Measurements from ENCODE around the gene UGT2A1. TPM values are rescaled to one million over a fixed set of nuclear protein-coding genes. Genes with fewer than 3 reads are reported as not detected.

UGT2A1 gene
- total RNA-seq, 1 donor from 2014 or later, result not detected

DNA sequence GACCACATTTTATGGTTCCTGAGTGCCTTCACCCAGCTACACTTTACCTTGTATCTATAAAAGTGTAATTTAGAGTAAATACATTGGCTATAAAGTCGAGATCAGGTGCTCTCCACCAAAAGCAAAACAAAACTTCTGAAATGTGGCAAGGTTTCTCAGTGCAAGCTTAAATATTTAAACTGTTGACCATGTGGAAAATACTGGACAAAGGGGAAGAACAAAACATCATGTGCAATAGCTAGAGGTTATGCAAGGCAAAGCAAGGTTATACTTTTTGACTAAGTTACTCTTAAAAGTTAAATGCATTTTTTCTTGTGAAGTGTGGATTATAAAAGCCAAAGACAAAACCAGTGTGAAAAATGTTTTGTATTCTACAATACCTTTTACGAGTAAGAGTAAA is 69.5 kb downstream of the UGT2A1 start:
- Histone ChIP-seq H3K4me3 (ENCODE audit: low read depth, low read length) (no peak overlapping the region), H3K36me3 (ENCODE audit: control insufficient read depth, insufficient read depth, low read length) (no peaks in the 10 kb centered on the region), H3K27me3 (ENCODE audit: control insufficient read depth, insufficient read depth, low read length) (no peaks in the 10 kb centered on the region)
- DNase-seq (ENCODE audit: low read depth) (no peak), FAIRE-seq (no peak)
- TF ChIP-seq, protein P1, sequence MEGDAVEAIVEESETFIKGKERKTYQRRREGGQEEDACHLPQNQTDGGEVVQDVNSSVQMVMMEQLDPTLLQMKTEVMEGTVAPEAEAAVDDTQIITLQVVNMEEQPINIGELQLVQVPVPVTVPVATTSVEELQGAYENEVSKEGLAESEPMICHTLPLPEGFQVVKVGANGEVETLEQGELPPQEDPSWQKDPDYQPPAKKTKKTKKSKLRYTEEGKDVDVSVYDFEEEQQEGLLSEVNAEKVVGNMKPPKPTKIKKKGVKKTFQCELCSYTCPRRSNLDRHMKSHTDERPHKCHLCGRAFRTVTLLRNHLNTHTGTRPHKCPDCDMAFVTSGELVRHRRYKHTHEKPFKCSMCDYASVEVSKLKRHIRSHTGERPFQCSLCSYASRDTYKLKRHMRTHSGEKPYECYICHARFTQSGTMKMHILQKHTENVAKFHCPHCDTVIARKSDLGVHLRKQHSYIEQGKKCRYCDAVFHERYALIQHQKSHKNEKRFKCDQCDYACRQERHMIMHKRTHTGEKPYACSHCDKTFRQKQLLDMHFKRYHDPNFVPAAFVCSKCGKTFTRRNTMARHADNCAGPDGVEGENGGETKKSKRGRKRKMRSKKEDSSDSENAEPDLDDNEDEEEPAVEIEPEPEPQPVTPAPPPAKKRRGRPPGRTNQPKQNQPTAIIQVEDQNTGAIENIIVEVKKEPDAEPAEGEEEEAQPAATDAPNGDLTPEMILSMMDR (IDR thresholded peaks at IDR 0.05; ENCODE audit: insufficient read depth, low read length, severe bottlenecking), result no peak

DNA sequence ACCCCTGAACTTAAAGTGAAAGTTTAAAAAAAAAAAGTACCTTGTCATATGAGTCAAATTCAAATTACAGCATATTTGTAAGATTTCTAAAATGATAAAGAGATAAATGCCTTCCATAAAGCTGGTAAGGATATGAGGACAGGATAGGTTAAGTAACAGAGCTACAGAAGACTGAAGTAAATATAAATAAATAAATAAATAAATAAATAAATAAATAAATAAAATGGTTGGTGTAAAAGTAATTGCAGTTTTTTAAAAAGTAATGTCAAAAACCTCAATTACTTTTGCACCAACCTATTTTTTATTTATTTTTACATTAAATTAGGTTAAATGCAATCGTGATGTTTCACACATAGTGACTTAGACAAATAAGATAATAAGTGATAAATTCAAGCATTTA is 75.8 kb downstream of the UGT2A1 start:
- FAIRE-seq, result no peak
- no peaks in the 10 kb centered on the region for H3K36me3 ChIP-seq (ENCODE audit: control insufficient read depth, insufficient read depth, low read length)
- TF ChIP-seq, protein P1 (IDR thresholded peaks at IDR 0.05; ENCODE audit: insufficient read depth, low read length, severe bottlenecking), result no peak
- no peak for DNase-seq (ENCODE audit: low read depth)
- no peaks in the 10 kb centered on the region for H3K27me3 ChIP-seq (ENCODE audit: control insufficient read depth, insufficient read depth, low read length)
- H3K4me3 ChIP-seq (ENCODE audit: low read depth, low read length), result no peak overlapping the region

DNA sequence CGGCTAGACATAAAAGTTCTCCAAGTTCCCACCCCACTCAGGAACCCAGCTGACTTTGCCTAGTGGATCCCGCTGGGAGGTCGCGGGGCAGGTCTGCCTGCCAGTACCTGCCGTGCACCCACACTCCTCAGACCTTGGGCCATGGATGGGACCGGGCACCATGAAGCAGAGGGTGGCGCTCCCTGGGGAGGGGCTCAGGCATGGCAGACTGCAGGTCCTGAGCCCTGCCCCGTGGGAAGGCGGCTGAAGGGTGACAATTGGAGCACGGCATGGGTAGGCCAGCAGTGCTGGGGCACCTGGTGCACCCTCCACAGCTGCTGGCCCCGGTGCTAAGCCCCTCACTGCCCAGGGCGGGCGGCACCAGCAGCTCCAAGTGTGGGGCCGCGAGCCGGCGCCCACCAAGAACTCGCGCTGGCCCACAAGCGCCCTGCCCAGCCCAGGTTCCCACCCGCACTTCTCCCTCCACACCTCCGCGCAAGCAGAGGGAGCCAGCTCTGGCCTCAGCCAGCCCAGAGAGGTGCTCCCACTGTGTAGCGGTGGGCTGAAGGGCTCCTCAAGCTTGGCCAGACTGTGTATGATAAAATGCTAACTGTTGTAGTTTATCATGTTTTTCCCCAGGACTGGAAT is 76.7 kb downstream of the UGT2A1 start:
- H3K4me3 ChIP-seq (ENCODE audit: low read depth, low read length), result no peak overlapping the region
- DNase-seq (ENCODE audit: low read depth), result no peak
- H3K27me3 ChIP-seq (ENCODE audit: control insufficient read depth, insufficient read depth, low read length), result no peaks in the 10 kb centered on the region
- FAIRE-seq, result no peak
- no peaks in the 10 kb centered on the region for H3K36me3 ChIP-seq (ENCODE audit: control insufficient read depth, insufficient read depth, low read length)
- TF ChIP-seq, protein P1 (IDR thresholded peaks at IDR 0.05; ENCODE audit: insufficient read depth, low read length, severe bottlenecking), result no peak

DNA sequence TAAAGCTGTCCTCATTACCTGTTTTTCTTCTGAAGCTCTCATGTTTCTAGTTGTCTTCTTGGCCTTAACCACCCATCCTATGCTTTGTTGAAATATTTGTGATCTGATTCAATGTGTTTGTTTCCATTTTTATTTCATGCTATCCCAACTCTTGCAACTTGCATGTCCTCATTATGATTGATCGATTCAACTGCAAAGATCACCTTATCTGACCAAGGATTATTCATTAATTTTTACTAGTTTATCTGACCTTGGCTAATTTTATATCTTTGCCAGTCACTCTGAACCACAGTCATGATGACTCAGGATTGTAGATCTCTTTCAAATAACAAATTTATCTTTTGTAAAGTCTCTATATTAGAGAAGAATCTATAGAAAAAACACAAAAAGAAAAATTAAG is 84.3 kb downstream of the UGT2A1 start:
- no peaks in the 10 kb centered on the region for H3K27me3 ChIP-seq (ENCODE audit: control insufficient read depth, insufficient read depth, low read length)
- DNase-seq (ENCODE audit: low read depth) (no peak), FAIRE-seq (no peak)
- no peaks in the 10 kb centered on the region for H3K36me3 ChIP-seq (ENCODE audit: control insufficient read depth, insufficient read depth, low read length)
- no peak overlapping the region for H3K4me3 ChIP-seq (ENCODE audit: low read depth, low read length)
- TF ChIP-seq, protein P1 (IDR thresholded peaks at IDR 0.05; ENCODE audit: insufficient read depth, low read length, severe bottlenecking), result no peak

DNA sequence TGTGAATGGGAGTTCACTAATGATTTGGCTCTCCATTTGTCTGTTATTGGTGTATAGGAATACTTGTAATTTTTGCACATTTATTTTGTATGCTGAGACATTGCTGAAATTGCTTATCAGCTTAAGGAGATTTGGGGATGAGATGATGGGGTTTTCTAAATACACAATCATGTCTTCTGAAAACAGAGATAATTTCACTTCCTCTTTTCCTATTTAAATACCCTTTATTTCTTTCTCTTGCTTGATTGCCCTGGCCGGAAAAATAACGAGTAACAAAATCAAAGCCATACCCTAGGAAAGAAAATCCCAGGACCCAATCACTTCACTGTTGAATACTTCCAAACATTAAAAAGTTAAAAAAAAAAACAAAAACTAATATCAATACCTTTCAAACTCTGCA is 89.6 kb downstream of the UGT2A1 start:
- TF ChIP-seq, protein P1 (IDR thresholded peaks at IDR 0.05; ENCODE audit: insufficient read depth, low read length, severe bottlenecking), result no peak
- no peaks in the 10 kb centered on the region for H3K27me3 ChIP-seq (ENCODE audit: control insufficient read depth, insufficient read depth, low read length)
- DNase-seq (ENCODE audit: low read depth) (no peak), FAIRE-seq (no peak)
- no peak overlapping the region for H3K4me3 ChIP-seq (ENCODE audit: low read depth, low read length)
- H3K36me3 ChIP-seq (ENCODE audit: control insufficient read depth, insufficient read depth, low read length), result no peaks in the 10 kb centered on the region

DNA sequence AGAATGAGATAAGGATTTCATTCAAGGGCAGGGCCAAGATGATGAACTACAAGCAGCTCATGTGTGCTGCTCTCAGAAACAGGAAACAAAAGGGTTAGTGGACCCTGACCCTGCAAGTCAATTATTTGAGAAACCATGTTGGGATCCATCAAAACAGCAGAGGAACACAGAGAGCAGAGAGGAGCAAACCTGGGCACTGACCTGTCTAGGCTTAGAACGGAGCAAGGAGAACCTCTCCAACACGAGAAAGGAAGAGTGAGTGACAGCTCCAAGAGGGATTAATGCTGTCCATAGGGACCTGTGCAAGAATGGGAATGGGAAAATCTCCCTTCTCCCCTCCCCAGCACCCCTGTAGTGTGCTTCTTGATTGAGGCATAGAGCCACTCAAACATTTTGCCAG is 103.4 kb downstream of the UGT2A1 start:
- no peak for FAIRE-seq
- Histone ChIP-seq H3K4me3 (ENCODE audit: low read depth, low read length) (no peak overlapping the region), H3K27me3 (ENCODE audit: control insufficient read depth, insufficient read depth, low read length) (no peaks in the 10 kb centered on the region), H3K36me3 (ENCODE audit: control insufficient read depth, insufficient read depth, low read length) (no peaks in the 10 kb centered on the region)
- no peak for DNase-seq (ENCODE audit: low read depth)
- TF ChIP-seq, protein P1 (IDR thresholded peaks at IDR 0.05; ENCODE audit: insufficient read depth, low read length, severe bottlenecking), result no peak
